ENCODE measurements around the gene PDCL3. TPM values are rescaled to one million over a fixed set of nuclear protein-coding genes. Genes with fewer than 3 reads are reported as not detected.

PDCL3 gene
- total RNA-seq, 4 donors from 2014 or later, result 6.6 to 13.3 (median 10.7) TPM

DNA sequence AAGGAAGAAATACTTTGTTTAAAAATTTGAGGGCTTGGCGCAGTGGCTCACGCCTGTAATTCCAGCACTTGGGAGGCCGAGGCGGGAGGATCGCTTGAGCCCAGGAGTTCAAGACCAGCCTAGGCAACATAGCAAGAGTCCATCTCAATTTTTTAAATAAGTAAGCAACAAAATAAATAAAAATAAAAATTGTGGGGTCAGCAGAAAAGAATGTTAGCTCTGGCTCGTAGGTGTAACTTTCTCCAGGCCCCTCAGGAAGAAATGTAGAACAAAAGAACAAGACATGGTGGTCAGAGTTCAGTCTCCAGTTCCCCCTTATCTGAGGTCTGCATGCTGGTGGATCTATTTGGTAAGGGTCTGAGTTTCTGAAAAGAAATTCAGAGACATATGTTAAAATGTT is 20.4 kb upstream of the PDCL3 start:
- Histone ChIP-seq H3K9me3 (no peaks in the 10 kb centered on the region), H3K4me3 (replicated peaks in 1 of 3) (no peak overlapping the region), H3K4me1 (no peaks in the 10 kb centered on the region), H3K27ac (no peak overlapping the region), H3K27me3 (no peaks in the 10 kb centered on the region), H3K36me3 (no peaks in the 10 kb centered on the region)
- TF ChIP-seq POLR2A (IDR thresholded peaks at IDR 0.05), result no peak
- TF ChIP-seq, protein P1, sequence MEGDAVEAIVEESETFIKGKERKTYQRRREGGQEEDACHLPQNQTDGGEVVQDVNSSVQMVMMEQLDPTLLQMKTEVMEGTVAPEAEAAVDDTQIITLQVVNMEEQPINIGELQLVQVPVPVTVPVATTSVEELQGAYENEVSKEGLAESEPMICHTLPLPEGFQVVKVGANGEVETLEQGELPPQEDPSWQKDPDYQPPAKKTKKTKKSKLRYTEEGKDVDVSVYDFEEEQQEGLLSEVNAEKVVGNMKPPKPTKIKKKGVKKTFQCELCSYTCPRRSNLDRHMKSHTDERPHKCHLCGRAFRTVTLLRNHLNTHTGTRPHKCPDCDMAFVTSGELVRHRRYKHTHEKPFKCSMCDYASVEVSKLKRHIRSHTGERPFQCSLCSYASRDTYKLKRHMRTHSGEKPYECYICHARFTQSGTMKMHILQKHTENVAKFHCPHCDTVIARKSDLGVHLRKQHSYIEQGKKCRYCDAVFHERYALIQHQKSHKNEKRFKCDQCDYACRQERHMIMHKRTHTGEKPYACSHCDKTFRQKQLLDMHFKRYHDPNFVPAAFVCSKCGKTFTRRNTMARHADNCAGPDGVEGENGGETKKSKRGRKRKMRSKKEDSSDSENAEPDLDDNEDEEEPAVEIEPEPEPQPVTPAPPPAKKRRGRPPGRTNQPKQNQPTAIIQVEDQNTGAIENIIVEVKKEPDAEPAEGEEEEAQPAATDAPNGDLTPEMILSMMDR (IDR thresholded peaks at IDR 0.05), result no peak
- WGBS, 2 donors, result 98 to 99% methylated on average over 6 of the region's 6 CpGs
- no peak for DNase-seq
- intact Hi-C loops (cut with DNase I), result no loop called here

DNA sequence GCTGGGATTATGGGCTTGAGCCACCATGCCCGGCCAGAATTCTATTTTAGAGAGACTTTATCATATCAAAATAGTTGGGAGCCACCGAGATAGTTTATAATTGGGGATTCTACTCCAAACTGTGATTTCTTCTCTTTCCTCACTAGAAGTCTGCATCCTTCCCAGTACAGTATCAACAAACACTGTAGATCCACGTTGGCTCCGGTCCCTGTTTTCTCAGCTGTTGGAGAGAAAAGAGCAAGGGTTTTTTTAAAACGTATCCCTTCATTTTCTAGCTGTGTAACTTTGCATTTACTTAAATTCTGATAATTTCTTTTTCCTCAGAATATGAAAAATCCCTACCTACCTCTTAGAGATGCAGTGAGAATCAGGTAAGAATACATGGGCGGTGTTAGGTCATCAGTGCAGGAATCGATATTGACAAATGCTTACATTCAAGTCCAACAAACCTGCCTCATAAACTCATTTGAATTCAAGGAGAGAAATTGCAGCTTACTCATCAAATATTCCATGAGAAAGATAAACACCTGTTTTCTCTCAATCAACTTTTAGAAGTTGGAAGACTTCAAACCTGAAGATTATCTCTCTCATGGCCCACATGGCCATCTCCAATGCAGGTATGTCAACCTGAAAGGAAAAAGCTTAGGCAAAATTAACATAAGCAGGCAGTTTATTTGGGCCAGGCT is 17.7 kb upstream of the PDCL3 start:
- Histone ChIP-seq H3K9me3 (no peaks in the 10 kb centered on the region), H3K4me3 (replicated peaks in 1 of 3) (no peak overlapping the region), H3K27ac (no peak overlapping the region), H3K36me3 (no peaks in the 10 kb centered on the region), H3K4me1 (no peaks in the 10 kb centered on the region), H3K27me3 (no peaks in the 10 kb centered on the region)
- intact Hi-C loops (cut with DNase I), result no loop called here
- TF ChIP-seq POLR2A (IDR thresholded peaks at IDR 0.05), result no peak
- TF ChIP-seq, protein P1 (IDR thresholded peaks at IDR 0.05), result no peak
- no peak for DNase-seq
- WGBS, 2 donors, result 66 to 69% methylated on average over 7 of the region's 7 CpGs

DNA sequence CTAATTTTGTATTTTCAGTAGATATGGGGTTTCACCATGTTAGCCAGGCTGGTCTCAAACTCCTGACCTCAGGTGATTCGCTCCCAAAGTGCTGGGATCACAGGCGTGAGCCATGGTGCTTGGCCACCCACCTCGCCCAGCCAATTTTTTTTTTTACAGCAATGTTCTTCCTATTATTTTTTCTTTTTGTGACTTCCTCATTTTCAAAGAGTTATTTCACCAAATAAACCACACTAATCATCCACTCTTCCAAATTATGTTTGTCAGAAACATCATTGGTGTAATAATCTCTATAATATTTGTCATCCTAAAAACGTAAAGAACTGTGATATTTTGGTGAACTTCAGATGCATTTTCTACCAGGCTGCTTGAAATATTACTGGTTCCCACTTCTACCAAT is 16.3 kb upstream of the PDCL3 start:
- Histone ChIP-seq H3K4me3 (replicated peaks in 1 of 3) (no peak overlapping the region), H3K27ac (no peak overlapping the region), H3K27me3 (no peaks in the 10 kb centered on the region), H3K9me3 (no peaks in the 10 kb centered on the region), H3K4me1 (no peaks in the 10 kb centered on the region), H3K36me3 (no peaks in the 10 kb centered on the region)
- no peak for DNase-seq
- intact Hi-C loops (cut with DNase I), result no loop called here
- TF ChIP-seq, protein P1 (IDR thresholded peaks at IDR 0.05), result no peak
- no peak for TF ChIP-seq POLR2A (IDR thresholded peaks at IDR 0.05)
- 81 to 92% methylated on average over 4 of the region's 4 CpGs for WGBS, 2 donors

DNA sequence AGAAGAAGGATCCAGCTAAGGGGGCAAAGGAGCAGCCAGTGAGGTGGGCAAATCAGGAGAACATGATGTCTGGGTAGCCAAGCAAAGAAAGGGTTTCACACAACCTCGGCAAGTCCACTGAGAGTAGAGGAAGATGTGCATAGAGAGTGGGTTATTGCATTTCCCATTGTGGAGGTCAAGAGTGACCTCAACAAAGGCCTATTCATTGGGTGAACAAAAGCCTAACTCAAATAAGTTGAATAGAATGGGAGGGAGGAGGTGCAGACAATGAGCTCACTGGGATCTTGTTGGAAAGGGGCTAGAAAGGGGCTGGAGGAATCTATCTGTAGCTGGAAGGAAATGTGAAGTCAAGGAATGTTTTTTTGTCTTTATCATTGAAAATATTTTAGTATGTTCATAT is 14.0 kb upstream of the PDCL3 start:
- no peak for TF ChIP-seq POLR2A (IDR thresholded peaks at IDR 0.05)
- TF ChIP-seq, protein P1 (IDR thresholded peaks at IDR 0.05), result no peak
- Histone ChIP-seq H3K9me3 (no peaks in the 10 kb centered on the region), H3K27me3 (no peaks in the 10 kb centered on the region), H3K27ac (no peak overlapping the region), H3K4me3 (replicated peaks in 1 of 3) (no peak overlapping the region), H3K36me3 (no peaks in the 10 kb centered on the region), H3K4me1 (no peaks in the 10 kb centered on the region)
- 87 to 90% methylated on average over 1 of the region's 1 CpG for WGBS, 2 donors
- intact Hi-C loops (cut with DNase I), result no loop called here
- DNase-seq, result no peak

DNA sequence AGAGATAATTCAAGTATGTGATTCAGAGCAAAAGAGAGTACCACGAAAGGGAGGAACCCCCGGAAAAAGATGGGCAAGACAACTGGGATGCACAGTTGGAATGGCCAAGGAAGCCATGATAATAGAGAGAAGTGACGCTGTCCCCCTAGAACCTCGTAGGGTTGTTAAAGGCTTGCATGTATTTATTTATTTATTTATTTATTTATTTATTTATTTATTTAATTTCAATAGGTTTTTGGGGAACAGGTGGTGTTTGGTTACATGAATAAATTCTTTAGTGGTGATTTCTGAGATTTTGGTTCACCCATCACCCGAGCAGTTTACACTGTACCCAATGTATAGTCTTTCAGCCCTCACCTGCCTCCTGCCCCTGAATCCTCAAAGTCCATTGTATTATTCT is 11.5 kb upstream of the PDCL3 start:
- Histone ChIP-seq H3K27ac (no peak overlapping the region), H3K9me3 (no peaks in the 10 kb centered on the region), H3K4me1 (no peaks in the 10 kb centered on the region), H3K36me3 (no peaks in the 10 kb centered on the region), H3K27me3 (no peaks in the 10 kb centered on the region), H3K4me3 (replicated peaks in 1 of 3) (no peak overlapping the region)
- intact Hi-C loops (cut with DNase I), result no loop called here
- DNase-seq, result no peak
- no peak for TF ChIP-seq POLR2A (IDR thresholded peaks at IDR 0.05)
- TF ChIP-seq, protein P1 (IDR thresholded peaks at IDR 0.05), result no peak
- WGBS, 2 donors, result 90 to 96% methylated on average over 5 of the region's 5 CpGs
